Caco-2 (cell line): ENCODE results near the gene GALNT14. TPM values are rescaled to one million over a fixed set of nuclear protein-coding genes. Genes with fewer than 3 reads are reported as not detected.

Experiments
- BruUV-seq: library from RNA; stranded (reverse); fragments of 400-500 nt; replicated peaks from 2 replicates; lab custom pipeline; 2021; lab: Mats Ljungman, UMichigan
- CTCF ChIA-PET: fragments of 300-600 bp; sonication (Branson Sonifier 250); formaldehyde crosslinking; loops from one replicate; lab custom pipeline; 2022; ENCODE audit warnings: antibody characterized with exemption; lab: Charles Lee
- POLR2A ChIA-PET: fragments of 300-600 bp; sonication (Branson Sonifier 250); formaldehyde crosslinking; loops from one replicate; lab custom pipeline; 2022; ENCODE audit warnings: antibody characterized with exemption; lab: Charles Lee
- DNase-seq, 2 experiments: peaks; one replicate each; pipeline versions ENCODE4 v3.0.0 to v3.0.0-alpha.2; 2020 to 2022
- H3K27me3 ChIP-seq: replicated peaks from 2 replicates; pipeline ENCODE4 v1.6.0; 2011; ENCODE audit warnings: low read length; ENCODE audit not compliant: control insufficient read depth, insufficient read depth
- H3K36me3 ChIP-seq: 2 replicates; pipeline ENCODE4 v1.5.1; 2011; ENCODE audit warnings: low read length; ENCODE audit not compliant: control insufficient read depth, insufficient read depth
- H3K4me1 ChIP-seq: fragments of 250-450 bp; sonication (Bioruptor Pico); 2 replicates; pipeline ENCODE4 v1.5.1; 2020; ENCODE audit warnings: mild to moderate bottlenecking
- H3K4me3 ChIP-seq: 2 replicates; pipeline ENCODE4 v1.5.1; 2011; ENCODE audit warnings: low read depth, mild to moderate bottlenecking, control low read depth, low read length
- H3K9me3 ChIP-seq: fragments of 250-450 bp; sonication (Bioruptor Pico); 2 replicates; pipeline ENCODE4 v1.5.1; 2020; ENCODE audit warnings: mild to moderate bottlenecking, moderate library complexity
- H3K27ac Mint-ChIP-seq: one replicate; pipeline ENCODE4 v1.8.0; 2022; ENCODE audit warnings: mixed read lengths; ENCODE audit not compliant: unreplicated experiment
- H3K27me3 Mint-ChIP-seq: one replicate; pipeline ENCODE4 v1.8.0; 2022; ENCODE audit warnings: mixed read lengths; ENCODE audit not compliant: insufficient read depth, unreplicated experiment
- H3K36me3 Mint-ChIP-seq: one replicate; pipeline ENCODE4 v1.8.0; 2022; ENCODE audit warnings: mild to moderate bottlenecking, mixed read lengths; ENCODE audit not compliant: insufficient read depth, unreplicated experiment
- H3K4me1 Mint-ChIP-seq: one replicate; pipeline ENCODE4 v1.8.0; 2022; ENCODE audit warnings: low read depth, mixed read lengths; ENCODE audit not compliant: unreplicated experiment
- H3K4me3 Mint-ChIP-seq: one replicate; pipeline ENCODE4 v1.8.0; 2022; ENCODE audit warnings: mild to moderate bottlenecking, moderate library complexity, mixed read lengths; ENCODE audit not compliant: unreplicated experiment
- H3K9me3 Mint-ChIP-seq: one replicate; pipeline ENCODE4 v1.8.0; 2022; ENCODE audit warnings: mixed read lengths; ENCODE audit not compliant: unreplicated experiment
- CTCF ChIP-seq, 2 experiments: fragments of 200-600 bp in 1 of 2; IDR thresholded peaks; 1 replicate in 1 of 2; 2 replicates in 1 of 2; pipeline versions ENCODE4 v1.5.1 to v1.8.0; 2011 to 2022; ENCODE audit warnings: antibody characterized with exemption in 1 of 2, control low read depth in 1 of 2, inconsistent platforms in 1 of 2, low read depth in 1 of 2, low read length in 1 of 2, mild to moderate bottlenecking in 1 of 2, moderate library complexity in 1 of 2; ENCODE audit not compliant: insufficient read depth in 1 of 2, severe bottlenecking in 1 of 2, unreplicated experiment in 1 of 2
- intact Hi-C: fragments of 100-400 bp; cut with micrococcal nuclease; formaldehyde crosslinking; loops from one replicate; pipeline ENCODE4 v1.10.0; 2022; ENCODE audit not compliant: unreplicated experiment
- total RNA-seq: library from RNA; stranded (reverse); gene quantifications from 2 replicates; pipeline ENCODE4 v1.2.3, GENCODE V29; 2022

The GALNT14 gene
- total RNA-seq, 1 experiment from 2014 or later = not detected

GRCh38 chr2:31134480-31134879 is 3.8 kb downstream of the GALNT14 start:
- Mint-ChIP-seq H3K4me3 (no peak overlapping the region), H3K27ac (no peak overlapping the region), H3K36me3 (no peaks in the 10 kb centered on the region), H3K9me3 (no peaks in the 10 kb centered on the region), H3K27me3 (peaks cover 25% of the 10 kb centered on the region), H3K4me1 (no peaks in the 10 kb centered on the region)
- no peak overlapping the region for H3K4me3 ChIP-seq
- TF ChIP-seq CTCF (IDR thresholded peaks at IDR 0.05; ENCODE audit: insufficient read depth in 1 of 2, low read depth in 1 of 2, low read length in 1 of 2, severe bottlenecking in 1 of 2, unreplicated experiment in 1 of 2) = no peak
- DNase-seq = no peak
- CTCF ChIA-PET = no interaction called here
- no peaks in the 10 kb centered on the region for H3K4me1 ChIP-seq
- peaks cover 4% of the 10 kb centered on the region for H3K27me3 ChIP-seq
- H3K9me3 ChIP-seq = no peaks in the 10 kb centered on the region
- intact Hi-C loops = no loop called here
- no peaks in the 10 kb centered on the region for H3K36me3 ChIP-seq
- POLR2A ChIA-PET = no interaction called here
- no TSS peak for BruUV-seq

- CTCF ChIA-PET = no interaction called here
- H3K27me3 Mint-ChIP-seq = peaks cover 25% of the 10 kb centered on the region
- intact Hi-C loops = no loop called here
- H3K4me3 ChIP-seq = no peak overlapping the region
- H3K4me3 Mint-ChIP-seq = no peak overlapping the region
- H3K27ac Mint-ChIP-seq = no peak overlapping the region
- H3K36me3 ChIP-seq = no peaks in the 10 kb centered on the region
- no TSS peak for BruUV-seq
- no peaks in the 10 kb centered on the region for H3K36me3 Mint-ChIP-seq
- H3K27me3 ChIP-seq = peaks cover 2% of the 10 kb centered on the region
- DNase-seq = no peak
- H3K9me3 ChIP-seq = no peaks in the 10 kb centered on the region
- TF ChIP-seq CTCF (IDR thresholded peaks at IDR 0.05; ENCODE audit: insufficient read depth in 1 of 2, low read depth in 1 of 2, low read length in 1 of 2, severe bottlenecking in 1 of 2, unreplicated experiment in 1 of 2) = no peak
- H3K9me3 Mint-ChIP-seq = no peaks in the 10 kb centered on the region
- POLR2A ChIA-PET = no interaction called here
- no peaks in the 10 kb centered on the region for H3K4me1 Mint-ChIP-seq
- H3K4me1 ChIP-seq = no peaks in the 10 kb centered on the region
These were observed 5.5 kb downstream of the GALNT14 start for GRCh38 chr2:31132786-31133185.

- Histone ChIP-seq H3K9me3 (no peaks in the 10 kb centered on the region), H3K27me3 (no peaks in the 10 kb centered on the region; the same call in 1 of the 2 replicates), H3K36me3 (no peaks in the 10 kb centered on the region), H3K4me1 (no peaks in the 10 kb centered on the region), H3K4me3 (no peak overlapping the region)
- no TSS peak for BruUV-seq
- CTCF ChIA-PET = no interaction called here
- H3K4me3 Mint-ChIP-seq = no peak overlapping the region
- no peaks in the 10 kb centered on the region for H3K4me1 Mint-ChIP-seq
- no peak overlapping the region for H3K27ac Mint-ChIP-seq
- POLR2A ChIA-PET = no interaction called here
- no peak for TF ChIP-seq CTCF (IDR thresholded peaks at IDR 0.05; ENCODE audit: insufficient read depth in 1 of 2, low read depth in 1 of 2, low read length in 1 of 2, severe bottlenecking in 1 of 2, unreplicated experiment in 1 of 2)
- no peaks in the 10 kb centered on the region for H3K9me3 Mint-ChIP-seq
- intact Hi-C loops = no loop called here
- H3K27me3 Mint-ChIP-seq = peaks cover 22% of the 10 kb centered on the region
- H3K36me3 Mint-ChIP-seq = no peaks in the 10 kb centered on the region
- DNase-seq = no peak
These were observed 6.4 kb downstream of the GALNT14 start for GRCh38 chr2:31131871-31132270.
